GM18498 (cell line): Measurements from ENCODE around the gene PTPRD.
A peak's percentile ranks its signal among the peaks of the same experiment; 100 is the strongest.

Source experiments
- ATAC-seq: cut with Tn5 transposase; IDR thresholded peaks from one replicate; pipeline ENCODE4 v1.9.1; 2021; ENCODE audit warnings: mild to moderate bottlenecking, moderate library complexity; ENCODE audit not compliant: unreplicated experiment

PTPRD gene

DNA sequence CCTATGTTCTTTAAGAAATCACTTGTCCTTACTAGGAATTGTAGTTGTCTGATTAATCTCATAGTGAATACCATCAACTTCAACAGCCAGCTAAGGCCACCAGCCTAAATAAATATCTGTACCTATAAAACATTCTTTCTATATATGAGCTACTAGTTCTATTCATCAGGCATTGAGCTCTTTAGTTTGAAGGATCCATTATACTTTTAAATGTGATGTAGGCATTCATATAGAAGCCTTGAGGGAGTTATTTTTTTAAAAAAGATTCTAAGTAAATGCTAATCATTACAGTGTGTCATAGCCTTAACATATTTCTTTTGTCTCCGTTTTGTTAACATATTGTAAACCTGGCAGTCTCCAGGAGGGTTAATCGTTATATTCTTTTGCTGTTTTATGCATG is 838.3 kb downstream of the PTPRD start:
- no peak for ATAC-seq

DNA sequence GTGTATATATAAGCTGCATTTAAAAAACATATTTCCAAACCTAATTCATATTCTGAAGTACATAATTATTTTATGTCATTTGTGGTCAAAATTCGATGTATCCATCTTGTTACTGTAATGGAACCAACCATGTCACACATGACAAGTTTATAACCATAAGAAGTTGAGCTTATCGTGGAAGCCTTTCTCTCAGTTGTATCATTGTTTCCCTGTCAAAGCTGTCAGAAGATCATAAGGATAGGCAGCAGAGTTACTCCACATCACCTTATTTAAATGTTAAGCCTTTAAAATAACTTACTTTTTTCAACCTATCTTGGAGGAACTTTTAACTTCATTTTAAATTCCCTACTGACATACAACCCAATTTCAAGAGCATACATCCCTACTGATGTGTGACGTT is 841.5 kb downstream of the PTPRD start:
- ATAC-seq, result no peak

DNA sequence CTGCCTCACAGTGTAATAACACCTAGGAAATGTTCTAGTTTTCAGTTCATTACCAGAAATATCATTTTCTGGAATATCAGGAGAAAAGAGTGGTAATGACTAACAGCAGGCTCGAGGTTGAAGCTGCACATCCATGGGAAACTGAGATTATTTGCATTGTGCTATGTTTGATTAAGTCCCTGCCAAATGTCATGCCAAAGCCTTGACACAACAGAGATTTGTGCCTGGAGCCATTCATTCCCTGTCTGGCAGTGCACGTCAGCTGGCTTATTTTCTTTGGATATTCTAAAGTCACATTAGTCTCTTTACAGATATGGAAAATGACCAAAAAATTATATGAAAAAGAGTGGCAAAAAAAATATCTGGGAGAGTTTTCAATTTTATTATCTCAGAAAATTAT is 848.0 kb downstream of the PTPRD start:
- ATAC-seq, result no peak

DNA sequence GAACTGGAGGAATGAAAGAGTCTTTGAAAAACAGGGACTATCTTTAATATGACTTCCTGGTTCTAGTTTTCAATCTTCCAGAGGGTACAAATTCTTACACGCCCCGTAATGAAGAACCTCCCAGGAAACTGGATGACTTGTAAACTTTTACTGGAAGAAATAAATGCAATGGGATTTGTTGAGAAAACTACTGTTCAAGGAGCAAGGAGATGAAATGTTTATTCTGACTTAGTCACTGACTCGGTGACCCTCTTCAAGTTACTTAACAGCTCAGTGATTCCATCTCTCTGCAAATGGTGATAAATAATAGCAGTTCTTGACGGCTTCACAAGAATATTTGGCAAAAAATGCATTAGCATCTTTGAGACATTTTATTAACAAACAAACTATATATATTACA is 858.6 kb downstream of the PTPRD start:
- ATAC-seq, result no peak

DNA sequence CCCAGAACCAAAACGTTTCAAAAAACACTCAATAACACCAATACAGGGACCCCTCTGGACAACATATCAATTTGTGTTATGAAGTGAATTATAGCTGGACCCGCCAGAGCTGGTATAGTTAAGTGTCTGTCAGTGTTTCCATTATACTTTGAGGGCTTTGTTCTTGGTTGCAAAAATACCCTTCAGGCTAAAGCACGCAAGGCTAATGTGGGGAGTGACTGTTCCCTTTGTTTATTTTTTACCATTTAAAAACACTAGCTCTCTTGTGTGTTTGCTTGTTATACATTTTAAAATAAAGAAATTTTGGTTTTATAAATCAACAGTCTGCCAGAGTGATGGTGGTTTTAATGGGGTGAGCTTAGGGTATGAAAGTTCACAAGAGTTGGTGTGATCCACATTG is 859.5 kb downstream of the PTPRD start:
- ATAC-seq, result no peak

DNA sequence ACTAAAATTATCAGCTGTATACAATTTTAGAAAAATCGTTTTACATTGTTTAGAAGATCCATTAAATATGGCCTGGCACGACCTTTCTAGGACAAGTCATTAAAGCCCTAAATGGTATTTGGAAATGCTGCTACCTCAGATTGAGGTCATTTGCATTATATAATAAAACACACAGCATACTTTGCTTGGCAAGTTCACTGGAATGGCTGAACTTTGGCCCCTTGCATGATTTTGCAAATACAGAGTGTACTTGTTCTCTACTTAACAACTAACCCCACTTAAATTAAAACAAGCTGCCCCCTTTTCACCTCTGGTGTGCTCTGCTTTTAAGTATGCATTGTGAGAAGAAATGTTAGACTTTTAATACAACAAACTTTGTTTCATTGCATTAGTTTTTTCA is 860.1 kb downstream of the PTPRD start:
- no peak for ATAC-seq

DNA sequence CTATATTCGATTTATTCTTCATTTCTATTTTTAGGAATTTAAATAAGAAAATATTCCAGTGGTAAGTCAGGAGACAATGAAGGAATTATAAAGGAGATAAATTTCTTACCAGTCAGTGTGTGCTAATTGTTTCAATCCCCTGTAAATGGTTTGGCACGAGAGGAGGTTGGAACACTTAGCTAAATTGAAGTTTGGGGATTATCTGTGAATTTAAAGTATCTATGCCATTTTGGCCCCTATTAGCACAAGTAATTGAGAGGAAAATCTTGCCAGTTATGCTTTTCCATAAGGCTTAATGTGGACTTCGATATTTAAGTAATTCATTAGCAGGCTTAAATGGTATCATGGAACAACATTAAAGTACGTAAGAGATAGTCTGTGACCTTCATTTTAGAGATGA is 860.8 kb downstream of the PTPRD start:
- no peak for ATAC-seq

DNA sequence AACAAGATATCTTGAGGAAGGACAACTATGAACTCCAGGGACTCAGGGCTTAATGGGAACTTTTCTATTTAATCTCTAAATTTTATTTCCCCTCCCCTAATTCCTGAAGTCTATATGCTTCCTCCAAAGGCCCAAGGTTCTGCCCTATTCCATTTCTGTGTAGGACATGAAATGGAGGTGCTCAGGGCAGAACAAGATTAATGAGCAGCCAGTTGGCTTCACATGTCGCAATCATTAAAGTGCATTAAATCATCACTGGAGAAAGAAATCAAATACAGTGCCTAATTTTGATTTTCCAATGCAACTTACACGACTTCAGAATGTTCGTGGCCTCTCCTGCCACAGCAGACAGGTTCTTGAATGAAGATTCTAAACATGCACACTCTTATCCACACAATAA is 862.1 kb downstream of the PTPRD start:
- no peak for ATAC-seq

DNA sequence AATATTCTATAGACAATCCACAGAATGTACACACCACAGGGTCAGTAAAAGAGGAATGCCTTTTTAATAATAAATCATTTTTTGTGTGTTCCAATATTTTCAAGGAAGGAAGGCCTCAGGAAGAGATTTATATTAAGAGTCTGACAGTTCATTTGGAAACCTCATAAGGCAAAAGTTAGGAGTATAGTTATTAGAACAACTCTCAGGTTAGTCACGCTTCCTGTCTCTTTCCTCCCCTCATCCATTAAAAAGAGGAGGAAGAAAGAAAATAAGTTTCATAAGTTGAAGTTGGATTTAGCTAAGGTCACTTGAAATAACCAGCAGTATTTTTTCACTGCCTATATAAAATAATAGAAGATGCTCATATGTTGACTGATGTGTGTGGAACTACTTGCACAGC is 863.2 kb downstream of the PTPRD start:
- ATAC-seq, result no peak

DNA sequence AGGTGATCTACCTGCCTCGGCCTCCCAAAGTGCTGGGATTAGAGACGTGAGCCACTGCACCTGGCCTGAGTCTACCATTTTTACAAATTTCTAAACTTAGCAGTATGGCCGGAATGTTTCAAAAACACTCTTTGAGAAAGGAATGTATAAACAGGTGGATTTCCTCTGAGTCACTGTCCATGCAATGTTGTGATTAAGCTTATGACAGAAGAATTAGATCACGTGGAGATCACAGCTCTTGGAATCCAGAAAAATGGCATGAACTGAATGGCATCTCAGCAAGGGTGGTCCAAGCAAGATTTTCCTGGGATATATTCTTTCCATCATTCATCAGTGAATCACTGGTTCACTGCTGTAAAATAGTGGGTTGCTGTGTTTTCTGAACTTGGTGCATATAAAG is 865.0 kb downstream of the PTPRD start:
- ATAC-seq, result no peak

DNA sequence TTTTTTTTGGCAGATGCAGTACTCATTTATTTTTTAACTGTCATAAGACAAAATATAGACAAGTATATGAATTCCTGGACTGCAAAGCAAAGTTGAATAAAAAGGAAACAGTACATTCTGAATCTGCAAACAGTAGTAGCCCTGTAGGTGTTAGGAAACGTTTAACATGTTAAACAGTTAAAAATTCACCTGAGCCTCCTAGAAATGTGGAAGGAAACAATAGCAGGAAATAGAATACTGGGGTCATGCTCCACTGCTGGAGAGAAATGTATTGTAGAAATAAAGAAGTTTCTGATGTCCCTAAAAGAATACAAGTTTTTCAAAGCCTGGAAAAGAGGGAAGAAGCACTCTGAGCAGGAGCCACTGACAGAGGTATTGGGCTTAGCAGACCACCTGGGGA is 866.0 kb downstream of the PTPRD start:
- no peak for ATAC-seq

DNA sequence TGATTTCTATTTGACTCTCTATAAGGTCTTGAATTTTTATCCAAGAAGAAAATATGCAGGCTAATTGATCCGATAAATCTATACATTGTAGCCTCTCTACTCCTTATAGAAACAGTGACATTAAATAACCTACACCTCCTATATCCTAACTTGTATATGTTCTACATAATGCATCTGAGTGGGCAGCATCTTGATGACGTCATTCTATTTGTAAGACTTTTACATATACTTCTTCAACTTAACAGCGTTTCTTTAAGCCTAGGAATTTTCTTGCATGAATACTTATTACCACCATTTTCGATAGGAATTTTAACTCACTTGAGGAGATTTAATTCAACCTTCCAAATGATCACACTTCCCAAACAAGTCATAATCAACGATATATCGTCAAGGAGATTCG is 869.0 kb downstream of the PTPRD start:
- ATAC-seq, result no peak

DNA sequence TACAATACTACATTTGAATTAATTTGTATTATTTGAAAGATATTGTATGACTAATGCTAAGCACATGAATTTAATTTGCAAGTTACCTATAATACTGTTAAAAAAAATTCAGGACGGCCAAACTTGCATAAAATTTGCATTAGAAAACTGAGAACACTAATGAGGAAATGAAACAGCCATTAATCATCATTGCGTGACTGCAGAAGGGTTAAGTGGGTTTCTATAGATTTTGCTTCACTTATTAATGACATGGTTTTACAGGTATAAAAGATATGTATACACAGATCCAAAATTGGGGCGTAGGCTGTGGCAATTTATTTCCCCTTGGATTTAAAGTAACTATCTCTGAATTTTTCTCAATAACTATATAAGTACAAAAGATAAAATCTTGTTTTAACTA is 882.6 kb downstream of the PTPRD start:
- ATAC-seq, result peak; percentile 61

DNA sequence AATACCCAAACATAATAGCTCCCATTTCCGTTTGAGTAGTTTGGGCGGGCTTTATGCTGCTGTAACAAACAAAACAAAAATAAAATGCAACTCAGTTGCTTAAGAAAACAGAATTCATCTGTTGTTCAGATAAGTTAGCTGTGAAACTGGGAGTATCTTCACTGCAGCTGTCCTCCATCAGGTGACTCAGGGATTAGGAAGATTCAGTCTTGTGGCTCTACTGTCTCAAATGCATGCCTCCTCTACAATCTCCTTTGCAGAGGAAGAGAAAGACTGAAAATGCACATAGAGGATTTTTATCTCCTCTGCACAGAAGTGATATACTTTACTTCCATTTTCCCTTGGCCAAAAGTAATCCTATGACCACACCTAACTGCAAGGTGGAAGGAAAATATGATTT is 883.7 kb downstream of the PTPRD start:
- no peak for ATAC-seq

DNA sequence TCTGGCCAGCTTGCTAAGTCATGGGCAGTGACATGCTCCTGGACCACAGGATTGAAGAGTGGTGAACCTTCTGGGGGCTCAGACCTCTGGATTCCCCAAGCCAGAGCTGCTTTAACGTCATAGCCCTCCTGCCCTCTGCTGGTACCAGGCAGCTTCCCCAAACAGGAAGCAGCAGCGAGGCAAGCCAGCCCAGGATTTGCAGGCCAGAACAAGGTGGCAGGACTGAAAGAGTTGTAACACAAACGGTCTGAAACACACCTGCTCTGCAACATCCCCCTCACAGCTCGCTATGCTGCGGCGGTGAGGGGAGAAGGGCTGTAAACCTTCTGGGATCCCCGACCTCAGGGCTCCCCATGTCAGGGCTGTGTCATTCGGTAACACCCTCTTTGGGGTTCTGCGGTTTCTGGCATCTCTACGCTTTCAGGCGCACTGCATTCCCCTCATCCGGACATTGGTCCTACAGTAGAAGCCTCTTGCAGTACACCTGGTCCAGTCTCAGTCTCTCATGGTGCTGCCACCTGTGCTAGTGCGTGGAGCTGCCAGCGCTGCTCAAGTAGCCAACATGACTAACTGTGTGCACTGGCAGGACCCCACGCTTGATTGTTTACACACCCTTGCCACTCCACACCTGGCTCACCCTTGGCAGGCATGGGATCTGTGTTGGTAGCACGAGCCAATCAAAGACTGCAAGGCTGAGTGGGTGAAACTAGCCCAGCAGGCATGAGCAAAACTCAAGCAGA is 893.3 kb downstream of the PTPRD start:
- ATAC-seq, result no peak

DNA sequence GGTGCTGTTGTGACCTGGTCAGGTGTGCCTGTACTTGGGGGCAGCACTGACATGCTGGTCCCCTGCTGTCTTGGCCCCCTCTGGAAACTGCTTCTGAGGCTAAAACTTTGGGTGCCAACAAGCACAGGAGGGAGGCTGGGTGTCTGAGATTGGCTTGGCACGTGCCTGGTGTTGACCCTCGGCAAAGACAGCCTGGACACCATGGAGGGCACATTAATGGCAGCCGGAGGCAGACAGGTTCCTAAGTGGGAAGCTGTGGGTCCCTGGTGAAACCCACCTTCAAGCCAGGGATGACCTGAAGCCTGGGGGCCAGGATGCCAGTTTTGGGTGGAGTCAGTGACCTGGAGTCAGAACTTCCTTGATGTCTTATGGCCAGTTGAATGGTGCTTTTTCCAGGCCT is 894.1 kb downstream of the PTPRD start:
- ATAC-seq, result no peak

DNA sequence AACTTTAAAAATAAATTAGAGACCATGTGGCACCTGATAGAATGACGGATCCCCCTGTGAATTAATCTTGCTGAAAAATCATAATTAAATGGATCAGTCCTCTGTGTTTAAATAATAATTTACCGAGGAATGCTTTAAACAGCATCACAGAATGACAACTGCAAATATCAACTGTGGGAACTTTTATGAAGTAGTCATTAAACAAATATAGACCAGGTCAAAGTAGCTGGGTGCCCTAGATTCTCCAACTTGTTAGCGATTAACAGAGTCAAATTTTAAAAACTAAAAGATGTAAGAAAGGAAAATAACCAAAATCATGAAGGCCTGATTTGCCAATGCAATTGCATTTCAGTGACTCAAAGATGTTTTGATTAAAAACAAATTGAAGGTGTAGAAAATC is 933.4 kb downstream of the PTPRD start:
- ATAC-seq, result no peak

DNA sequence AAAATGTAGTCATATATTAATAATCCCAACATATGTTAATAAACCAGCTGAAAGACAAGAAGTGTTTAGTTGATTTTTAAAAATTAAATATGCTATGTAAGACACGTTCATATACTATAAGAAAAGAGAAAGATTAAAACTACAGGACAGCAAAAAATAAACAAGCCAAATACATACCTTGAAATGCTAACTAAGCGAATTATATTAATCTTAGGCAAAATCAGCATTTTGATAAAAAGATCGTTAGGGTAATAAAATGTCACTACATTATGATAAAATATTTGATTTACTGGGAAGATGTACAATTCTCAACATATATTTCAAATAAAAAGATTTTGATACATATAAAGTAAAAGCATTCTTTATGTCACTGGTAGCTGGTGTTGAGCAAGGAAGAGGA is 938.3 kb downstream of the PTPRD start:
- ATAC-seq, result no peak

DNA sequence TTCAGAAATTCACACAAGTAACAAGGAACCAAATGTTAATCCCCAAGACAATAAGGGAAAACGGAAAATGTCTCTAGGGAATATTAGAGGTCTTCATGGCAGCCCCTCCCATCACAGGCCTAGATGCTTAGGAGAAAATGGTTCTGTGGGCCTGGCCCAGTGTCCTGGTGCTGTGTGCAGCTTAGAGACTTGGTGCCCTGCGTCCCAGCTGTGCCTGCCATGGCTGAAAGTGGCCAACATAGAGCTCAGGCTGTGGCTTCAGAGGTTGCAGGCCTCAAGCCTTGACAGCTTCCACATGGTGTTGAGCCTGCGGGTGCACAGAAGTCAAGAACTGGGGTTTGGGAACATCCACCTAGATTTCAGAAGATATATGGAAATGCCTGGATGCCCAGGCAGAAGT is 942.3 kb downstream of the PTPRD start:
- ATAC-seq, result no peak

DNA sequence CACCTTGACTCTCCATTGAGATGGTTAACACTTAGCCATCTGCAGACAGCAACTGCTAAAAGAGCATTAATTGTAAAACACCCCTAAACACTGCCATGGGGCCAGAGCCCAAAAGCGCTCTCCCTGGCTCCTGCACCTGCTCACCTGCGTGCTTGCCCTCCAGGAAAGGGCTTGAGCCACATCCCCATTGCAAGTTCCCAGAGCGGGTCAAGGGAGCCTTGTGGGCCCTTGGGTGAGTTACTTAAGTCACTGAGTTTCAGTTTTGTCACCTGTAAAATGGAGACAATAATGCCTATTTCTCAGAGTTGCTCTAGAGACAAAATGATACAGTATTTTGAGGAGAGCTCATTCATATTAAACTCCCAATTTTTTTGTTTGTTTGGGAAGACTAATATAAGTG is 967.8 kb downstream of the PTPRD start:
- ATAC-seq, result no peak

DNA sequence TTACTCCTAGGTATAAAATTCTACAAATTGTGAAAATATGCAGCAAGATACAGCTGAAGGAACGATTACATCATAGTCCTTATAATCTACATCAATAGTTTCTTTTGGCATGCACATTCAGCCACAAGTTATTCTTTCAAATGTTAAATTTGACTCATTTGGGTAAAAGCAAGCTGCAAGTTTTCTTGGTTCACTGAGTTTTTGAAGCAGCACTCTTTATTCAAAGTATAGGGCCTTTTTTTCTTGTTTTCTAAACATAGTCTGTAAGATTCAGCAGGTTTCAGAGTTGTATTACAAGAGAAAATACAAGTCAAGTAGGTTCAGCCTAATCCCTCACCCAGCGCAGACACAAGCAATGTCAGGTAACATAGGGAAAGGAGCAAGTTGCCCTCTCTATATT is 981.5 kb downstream of the PTPRD start:
- peak; percentile 87 for ATAC-seq

DNA sequence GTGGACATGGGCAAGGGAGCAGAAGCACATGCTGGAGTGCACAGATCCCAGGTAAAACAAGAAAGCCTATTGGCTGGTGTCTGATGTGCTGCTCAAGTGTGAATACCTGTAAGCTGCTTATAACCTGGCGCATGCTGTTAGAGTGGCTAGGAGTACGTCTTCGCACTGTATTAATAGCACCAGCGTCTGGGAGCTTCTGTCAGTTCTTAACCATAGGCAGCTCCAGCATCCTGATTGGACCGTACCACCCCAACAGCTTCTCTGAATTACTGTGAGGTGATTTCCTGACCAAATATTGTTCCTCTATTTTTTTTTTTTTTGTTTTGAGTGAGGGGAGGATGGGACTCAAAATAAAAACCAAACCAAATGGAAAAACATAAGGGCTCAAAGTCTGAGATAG is 987.6 kb downstream of the PTPRD start:
- ATAC-seq, result no peak

DNA sequence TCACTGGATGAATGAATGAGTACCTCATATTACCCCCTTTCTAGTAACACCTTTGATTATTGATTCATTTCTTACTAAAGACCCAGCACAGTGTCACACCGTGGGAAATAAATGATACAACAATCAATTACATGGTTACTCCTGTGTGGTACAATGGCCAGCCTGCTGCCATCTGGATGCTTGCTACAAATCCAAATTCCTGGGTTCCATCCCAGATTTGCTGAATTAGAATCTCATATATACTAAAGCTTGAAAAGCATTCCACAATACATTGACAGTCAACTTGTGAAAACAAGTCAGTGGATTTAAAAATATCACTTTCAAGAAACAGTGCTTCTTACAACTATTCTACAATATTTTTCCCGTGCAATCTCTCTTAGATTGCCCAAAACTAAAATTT is 989.3 kb downstream of the PTPRD start:
- no peak for ATAC-seq
